DOHH2 (cell line): Measurements from ENCODE around the gene GHDC.
"Not testable (repeated sequence)": the region's sequence is repeated elsewhere in the genome, so short reads cannot be mapped to it uniquely, and the experiment has no call there.

Experiments
- EZH2phosphoT487 ChIP-seq: fragments of 200-600 bp; sonication (generic); IDR thresholded peaks from 2 replicates; pipeline ENCODE4 v1.6.1; 2017; ENCODE audit warnings: borderline replicate concordance, mild to moderate bottlenecking, antibody characterized with exemption, low read length, moderate library complexity, mixed read lengths
- TF ChIP-seq, protein P1 (sequence below): fragments of 200-600 bp; sonication (generic); IDR thresholded peaks from one replicate; pipeline ENCODE4 v1.5.1; 2014; ENCODE audit warnings: antibody characterized with exemption, mild to moderate bottlenecking, low read depth, low read length; ENCODE audit not compliant: poor library complexity, severe bottlenecking

DNA sequence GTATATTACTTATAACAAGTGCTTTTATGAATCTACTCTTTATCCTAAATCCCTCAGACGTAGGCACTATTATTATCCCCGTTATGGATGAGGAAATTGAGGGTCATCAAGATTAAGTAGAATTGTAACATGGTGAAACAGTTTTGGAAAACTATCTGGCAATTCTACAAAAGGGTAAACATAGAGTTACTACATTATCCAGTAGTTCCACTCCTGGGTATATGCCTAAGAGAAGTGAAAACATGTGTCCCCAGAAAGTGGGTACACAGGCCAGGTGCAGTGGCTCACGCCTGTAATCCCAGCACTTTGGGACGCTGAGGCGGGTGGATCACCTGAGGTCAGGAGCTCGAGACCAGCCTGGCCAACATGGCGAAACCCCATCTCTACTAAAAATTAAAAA lies 45.3 kb upstream of the GHDC start:
- TF ChIP-seq, protein P1, sequence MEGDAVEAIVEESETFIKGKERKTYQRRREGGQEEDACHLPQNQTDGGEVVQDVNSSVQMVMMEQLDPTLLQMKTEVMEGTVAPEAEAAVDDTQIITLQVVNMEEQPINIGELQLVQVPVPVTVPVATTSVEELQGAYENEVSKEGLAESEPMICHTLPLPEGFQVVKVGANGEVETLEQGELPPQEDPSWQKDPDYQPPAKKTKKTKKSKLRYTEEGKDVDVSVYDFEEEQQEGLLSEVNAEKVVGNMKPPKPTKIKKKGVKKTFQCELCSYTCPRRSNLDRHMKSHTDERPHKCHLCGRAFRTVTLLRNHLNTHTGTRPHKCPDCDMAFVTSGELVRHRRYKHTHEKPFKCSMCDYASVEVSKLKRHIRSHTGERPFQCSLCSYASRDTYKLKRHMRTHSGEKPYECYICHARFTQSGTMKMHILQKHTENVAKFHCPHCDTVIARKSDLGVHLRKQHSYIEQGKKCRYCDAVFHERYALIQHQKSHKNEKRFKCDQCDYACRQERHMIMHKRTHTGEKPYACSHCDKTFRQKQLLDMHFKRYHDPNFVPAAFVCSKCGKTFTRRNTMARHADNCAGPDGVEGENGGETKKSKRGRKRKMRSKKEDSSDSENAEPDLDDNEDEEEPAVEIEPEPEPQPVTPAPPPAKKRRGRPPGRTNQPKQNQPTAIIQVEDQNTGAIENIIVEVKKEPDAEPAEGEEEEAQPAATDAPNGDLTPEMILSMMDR = not testable (repeated sequence)
- TF ChIP-seq EZH2phosphoT487 = not testable (repeated sequence)
